ENCODE data around the gene SCUBE1.

DNA sequence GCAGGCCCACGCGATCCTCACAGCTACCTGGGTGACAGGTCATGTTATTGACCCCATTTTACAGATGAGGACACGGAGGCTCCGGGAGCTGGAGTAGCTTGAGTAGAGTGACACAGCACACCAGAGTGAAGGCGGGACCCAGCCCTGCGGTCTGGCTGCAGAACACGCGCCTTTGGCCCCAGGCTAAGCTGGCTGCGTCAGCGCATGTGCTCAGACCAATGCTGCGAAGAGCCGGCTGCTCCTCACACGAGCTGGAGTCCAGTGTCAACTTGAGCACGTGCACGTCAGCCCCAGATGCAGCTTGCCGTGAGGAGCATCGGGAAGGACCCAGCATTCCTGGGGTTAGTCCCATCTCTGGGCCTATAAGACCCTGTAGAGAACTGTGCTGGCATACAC lies 49.9 kb downstream of the SCUBE1 start:
- TF ChIP-seq, protein P1, sequence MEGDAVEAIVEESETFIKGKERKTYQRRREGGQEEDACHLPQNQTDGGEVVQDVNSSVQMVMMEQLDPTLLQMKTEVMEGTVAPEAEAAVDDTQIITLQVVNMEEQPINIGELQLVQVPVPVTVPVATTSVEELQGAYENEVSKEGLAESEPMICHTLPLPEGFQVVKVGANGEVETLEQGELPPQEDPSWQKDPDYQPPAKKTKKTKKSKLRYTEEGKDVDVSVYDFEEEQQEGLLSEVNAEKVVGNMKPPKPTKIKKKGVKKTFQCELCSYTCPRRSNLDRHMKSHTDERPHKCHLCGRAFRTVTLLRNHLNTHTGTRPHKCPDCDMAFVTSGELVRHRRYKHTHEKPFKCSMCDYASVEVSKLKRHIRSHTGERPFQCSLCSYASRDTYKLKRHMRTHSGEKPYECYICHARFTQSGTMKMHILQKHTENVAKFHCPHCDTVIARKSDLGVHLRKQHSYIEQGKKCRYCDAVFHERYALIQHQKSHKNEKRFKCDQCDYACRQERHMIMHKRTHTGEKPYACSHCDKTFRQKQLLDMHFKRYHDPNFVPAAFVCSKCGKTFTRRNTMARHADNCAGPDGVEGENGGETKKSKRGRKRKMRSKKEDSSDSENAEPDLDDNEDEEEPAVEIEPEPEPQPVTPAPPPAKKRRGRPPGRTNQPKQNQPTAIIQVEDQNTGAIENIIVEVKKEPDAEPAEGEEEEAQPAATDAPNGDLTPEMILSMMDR (IDR thresholded peaks at IDR 0.05), result no peak
- no peak for TF ChIP-seq POLR2A (IDR thresholded peaks at IDR 0.05)
